ENCODE measurements around the gene MAGI1.

The MAGI1 gene

GRCh38 chr3:65685621-65686235, 353.0 kb downstream of the MAGI1 start:
- no peak for DNase-seq

DNA sequence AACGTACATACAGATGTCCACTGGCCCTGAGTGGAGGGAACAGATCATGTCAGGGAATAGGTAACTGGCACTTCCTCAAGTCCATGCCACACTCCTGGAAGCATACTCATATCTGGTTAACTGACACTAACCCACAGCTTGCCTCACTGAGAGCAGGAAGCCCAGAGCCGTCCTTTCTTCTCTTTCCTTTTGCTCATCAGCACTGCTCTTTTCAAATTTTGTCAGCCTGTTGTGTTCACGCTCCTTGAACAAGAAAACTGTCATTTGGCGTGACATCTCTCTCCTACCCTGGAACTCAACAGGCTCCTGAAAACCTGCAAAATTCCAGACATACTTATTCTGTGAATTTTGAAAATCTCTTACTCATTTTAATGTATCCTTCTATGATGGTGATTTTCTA, 360.2 kb downstream of the MAGI1 start:
- no peak for DNase-seq

DNA sequence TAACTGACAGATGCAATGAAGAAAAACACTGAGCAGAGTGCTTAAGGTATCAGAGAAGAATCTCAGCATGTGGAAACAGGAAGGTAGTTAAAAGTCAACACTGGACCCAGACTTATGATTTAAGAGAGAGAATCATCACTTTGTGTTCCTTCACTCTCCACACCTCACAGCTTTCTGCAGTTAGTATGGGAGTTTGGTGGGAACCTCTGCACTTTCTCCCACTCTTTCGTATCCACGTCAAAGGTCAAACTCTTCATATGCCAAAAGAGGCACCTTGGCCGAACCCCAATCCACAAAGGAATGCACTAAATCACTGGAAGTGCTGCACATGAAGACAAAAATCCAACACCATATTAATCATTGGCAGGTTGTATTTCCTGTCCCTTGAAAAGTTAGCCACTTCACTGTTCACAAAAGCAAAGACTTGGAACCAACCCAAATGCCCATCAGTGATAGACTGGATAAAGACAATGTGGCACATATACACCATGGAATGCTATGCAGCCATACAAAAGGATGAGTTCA, 361.2 kb downstream of the MAGI1 start:
- DNase-seq: no peak

DNA sequence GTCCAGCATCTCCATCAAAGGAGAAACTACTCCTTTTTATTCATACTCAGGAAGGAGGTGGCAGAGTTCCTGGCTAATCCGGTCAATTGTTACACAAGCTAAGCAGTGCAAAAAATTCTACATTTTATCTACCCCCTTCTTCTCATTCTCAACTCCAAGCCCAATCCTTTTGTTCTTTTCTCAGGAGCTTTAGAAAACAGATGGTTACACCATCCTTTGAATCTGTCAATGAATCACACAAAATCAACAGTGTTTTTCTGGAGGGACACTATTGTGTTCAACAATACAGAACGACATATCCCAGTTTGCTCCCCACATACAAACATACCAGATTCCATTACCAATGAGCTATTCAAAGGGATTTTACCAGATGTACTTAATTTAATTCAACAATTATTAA, 362.1 kb downstream of the MAGI1 start:
- no peak for DNase-seq

DNA sequence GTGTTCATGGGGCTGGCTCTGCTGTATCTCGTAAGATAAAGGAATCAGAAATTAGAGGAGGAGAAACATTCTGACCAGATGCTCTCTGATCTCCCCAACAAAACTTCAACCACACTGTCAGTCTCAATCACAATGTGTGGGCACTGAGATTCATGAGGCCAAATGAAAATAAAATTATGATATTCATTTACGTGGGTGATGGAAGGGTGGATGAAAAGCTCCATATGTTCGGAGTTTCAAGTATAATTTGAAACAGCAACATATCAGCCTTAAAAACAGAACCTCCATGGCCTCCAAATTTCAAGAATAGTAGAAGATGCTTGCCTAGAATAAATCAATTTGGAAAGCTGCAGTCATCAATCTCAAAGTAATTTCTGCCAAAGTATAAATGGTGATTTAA, 363.7 kb downstream of the MAGI1 start:
- DNase-seq: no peak

- DNase-seq: no peak
These were observed 364.5 kb downstream of the MAGI1 start for GRCh38 chr3:65674226-65674625.

DNA sequence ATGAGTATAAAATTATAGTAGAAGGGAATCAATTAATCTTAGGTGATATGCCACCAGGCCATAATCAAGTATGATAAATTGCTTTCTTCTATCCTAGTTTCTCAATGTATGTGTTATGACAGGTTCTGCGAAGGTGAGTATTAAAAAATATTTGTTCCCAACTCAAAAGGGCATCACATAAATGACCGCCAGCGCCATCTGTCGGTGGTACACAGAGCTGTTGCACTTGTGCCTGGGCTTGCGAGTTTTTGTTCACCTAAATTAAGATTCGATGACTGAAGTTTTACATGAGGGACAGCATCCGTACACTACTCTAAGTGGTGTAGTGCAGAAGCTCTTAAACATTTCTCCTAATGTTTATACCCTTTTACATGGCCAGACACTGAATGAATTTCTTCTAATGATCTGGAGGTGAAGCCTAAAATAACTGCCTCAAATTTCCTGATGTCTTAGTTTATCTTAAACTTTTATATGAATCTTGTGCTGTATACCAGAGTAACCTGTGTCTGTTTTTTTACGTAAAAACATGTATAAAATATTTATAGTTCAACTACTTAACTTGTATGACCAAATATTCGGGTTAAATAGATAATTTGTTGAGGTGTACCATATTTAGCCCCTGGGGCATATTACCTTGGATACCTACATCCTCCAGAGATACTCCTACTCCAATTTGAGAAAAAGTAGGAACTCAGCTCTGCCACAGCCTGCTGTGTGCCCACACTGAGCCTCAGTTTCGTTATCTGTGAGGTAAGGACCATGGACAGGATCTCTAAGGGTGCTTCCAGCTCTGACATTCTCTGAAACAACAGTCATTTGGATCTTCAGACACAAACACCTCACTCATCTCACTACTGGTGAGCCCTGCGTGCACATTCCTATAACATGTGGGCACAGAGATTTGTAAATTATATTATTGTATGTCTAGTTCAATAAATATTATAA, 365.6 kb downstream of the MAGI1 start:
- DNase-seq: no peak

- no peak for DNase-seq
These were observed 366.7 kb downstream of the MAGI1 start for GRCh38 chr3:65672061-65672460.

DNA sequence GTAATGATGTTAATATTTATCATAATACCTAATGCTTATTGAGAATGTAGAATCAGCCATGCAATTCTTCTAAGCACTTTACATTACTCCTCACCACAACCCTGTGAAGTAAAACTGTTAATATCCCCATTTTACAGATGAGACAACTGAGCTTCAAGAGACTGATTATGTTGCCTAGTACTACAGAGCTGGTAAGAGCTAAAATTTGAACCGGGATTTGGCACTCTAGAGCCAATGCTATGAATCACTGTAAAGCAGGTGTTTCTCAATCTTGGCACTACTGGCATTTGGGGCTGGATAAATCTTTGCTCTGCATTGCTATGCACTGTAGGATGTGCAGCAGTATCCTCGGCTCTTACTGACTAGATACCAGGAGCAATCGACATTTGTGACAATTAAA, 367.7 kb downstream of the MAGI1 start:
- no peak for DNase-seq

DNA sequence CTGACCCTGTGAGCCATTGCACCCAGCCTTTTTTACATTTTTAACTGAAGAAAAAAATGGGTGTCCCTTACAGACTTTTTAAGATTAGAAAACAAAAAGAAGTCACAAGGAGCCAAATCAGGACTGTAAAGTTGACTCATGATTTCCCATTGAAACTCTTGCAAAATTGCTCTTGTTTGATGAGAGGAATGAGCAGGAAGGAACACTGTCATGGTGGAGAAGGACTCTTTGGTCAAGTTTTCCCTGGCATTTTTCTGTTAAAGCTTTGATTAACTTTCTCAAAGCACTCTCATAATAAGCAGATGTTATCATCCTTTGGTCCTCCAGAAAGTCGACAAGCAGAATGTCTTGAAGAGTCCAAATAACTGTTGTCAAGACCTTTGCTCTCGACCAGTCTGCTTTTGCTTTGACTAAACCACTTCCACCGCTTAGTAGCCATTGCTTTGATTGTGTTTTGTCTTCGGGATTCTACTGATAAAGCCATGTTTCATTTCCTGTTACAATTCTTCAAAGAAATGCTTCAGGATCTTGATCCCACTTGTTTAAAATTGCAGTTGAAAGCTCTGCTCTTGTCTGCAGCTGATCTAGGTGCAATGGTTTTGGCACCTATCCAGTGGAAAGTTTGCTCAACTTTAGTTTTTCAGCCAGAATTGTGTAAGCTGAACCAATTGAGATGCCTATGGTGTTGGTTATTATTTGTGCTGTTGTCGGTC, 369.4 kb downstream of the MAGI1 start:
- DNase-seq: no peak

GRCh38 chr3:65667963-65668362, 370.8 kb downstream of the MAGI1 start:
- no peak for DNase-seq

DNA sequence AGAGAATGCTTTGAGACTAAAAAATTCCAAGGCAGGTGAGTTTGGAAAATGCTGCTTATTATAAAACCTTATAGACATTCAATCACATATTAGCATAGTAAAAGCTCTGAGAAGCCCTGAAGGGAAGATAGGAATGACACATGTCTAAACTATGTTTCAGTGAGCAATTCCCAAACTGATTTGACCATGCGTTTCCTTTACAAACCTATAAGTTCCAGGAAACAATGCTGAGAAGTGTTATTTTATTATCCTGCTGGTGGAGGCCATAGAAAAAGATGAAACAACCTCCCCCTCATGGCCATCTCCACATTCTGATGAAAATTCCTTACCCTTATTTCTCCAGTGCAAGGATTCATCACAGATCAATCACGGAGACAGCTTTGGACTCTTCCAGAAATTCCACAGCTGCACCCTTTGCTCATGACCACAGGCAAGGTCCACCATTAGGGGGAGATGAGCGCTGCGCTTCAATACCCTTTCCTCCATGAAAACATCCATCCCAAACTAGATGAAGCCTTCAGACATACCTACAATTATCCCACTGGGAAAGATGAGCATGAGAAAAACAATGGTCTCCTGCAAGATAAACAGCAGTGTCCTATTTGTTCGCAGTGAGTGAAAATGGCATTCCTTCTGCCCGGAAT, 372.1 kb downstream of the MAGI1 start:
- no peak for DNase-seq

GRCh38 chr3:65665915-65666314, 372.8 kb downstream of the MAGI1 start:
- DNase-seq: no peak

DNA sequence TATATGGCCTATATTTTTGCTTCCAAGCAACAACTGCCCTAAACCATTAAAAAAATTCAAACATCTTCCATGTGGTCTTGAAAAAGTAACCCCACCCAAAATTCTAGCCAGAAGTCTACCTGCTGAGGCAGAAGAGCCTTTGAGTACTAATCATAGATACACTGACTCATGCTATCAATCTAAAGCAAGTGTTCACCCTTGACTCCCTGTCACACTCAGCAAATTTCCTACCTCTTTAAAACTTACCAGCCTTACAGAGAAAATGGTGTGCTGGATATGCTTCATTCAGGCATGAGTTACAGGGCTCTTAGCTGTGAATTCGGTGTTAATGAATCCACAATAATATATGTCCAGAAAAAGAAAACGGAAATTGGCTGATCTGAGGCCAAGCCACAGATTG, 373.8 kb downstream of the MAGI1 start:
- DNase-seq: no peak

DNA sequence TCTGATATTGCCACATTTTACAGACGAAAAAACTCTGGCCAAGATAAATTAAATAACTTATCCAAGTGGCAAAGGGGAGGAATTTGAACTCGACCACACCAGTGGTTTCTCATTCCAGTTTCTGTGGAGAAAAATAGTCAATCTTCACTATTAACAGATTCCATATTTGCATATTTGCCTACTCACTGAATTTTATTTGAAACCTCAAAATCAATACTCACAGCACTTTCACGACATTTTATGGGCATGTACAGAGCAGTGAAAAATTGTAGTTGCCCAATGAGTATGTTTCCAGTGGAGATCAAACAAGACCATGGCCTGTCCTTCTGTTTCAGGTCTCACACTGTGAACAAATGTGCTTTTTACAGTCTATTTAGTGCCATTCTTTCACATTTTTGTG, 374.3 kb downstream of the MAGI1 start:
- DNase-seq: no peak

GRCh38 chr3:65662095-65662494, 376.6 kb downstream of the MAGI1 start:
- no peak for DNase-seq

GRCh38 chr3:65660000-65660598, 378.6 kb downstream of the MAGI1 start:
- no peak for DNase-seq

DNA sequence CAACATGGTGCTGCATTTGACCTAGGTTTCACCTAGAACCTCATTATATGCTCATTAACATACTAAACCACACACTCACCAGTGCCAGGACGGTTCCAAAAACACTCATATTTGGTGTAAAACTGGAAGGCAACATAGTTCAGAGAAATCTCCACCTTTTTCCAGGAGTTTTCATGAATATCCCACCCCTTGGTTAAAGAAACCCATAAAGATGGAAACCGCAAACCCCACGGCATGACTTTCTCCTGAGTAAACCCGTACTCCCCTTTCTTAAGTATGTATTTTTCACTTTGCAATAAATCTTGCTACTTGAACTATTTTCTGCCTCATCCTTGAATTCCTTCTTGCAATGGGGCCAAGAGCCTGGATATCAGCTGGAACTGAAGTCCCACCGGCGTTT, 379.3 kb downstream of the MAGI1 start:
- no peak for DNase-seq

GRCh38 chr3:65658401-65658800, 380.3 kb downstream of the MAGI1 start:
- no peak for DNase-seq

GRCh38 chr3:65655061-65655460, 383.7 kb downstream of the MAGI1 start:
- no peak for DNase-seq

DNA sequence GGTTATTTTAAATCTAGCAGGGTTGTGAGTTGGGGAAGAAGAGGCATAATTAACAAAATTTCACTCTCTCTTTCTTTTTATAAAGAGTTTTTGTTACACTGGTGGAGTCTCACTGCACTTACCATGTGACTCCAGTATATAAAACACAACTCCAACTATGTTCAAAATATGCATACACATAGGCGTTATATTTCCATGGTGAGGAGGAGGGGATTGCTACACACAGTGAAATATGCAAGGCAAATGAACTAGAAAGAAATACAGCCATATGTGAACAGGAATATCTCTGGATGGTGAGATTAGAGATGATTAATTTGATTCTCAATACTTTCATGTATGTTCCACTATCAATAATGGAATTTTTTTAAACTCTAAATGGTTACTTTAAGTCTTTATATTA, 385.0 kb downstream of the MAGI1 start:
- DNase-seq: no peak

DNA sequence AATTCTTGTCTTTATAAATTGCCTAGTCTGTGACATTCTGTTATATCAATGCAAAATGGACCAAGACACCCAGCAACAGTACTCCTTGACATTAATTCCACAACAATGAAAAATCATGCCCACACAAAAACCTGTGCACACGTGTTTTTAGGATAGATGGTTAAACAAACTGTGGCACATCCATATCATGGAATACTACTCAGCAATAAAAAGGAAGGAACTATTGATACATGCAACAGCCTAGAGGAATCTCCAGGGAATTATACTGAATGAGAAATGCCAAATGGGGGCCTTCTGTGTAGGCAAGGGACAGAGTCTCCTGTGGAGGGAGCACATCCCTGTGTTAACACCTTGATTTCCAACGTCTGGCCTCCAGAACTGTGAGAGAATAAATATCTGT, 388.5 kb downstream of the MAGI1 start:
- no peak for DNase-seq

DNA sequence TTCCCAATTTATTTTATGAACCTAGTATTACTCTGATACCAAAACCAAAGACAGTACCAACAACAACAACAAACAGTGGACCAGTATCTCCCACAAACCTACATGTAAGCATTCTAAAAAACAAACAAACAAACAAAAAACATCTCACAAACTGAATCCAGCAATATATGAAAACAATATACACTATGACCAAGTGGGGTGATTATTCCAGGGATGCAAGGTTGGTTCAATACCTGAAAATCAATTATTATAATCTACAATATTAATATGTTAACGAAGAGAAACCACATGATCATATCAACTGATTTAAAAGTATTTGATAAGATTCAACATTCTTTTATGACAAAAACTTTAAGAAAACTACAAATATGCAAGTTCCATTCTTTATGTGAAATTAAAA, 391.3 kb downstream of the MAGI1 start:
- no peak for DNase-seq

Measured in NCI-H187 treated with DMSO at 0.1 percent for 48 hours (cell line).